ENCODE measurements around the gene HOXB13.
A peak's percentile ranks its signal among the peaks of the same experiment; 100 is the strongest.

The HOXB13 gene

DNA sequence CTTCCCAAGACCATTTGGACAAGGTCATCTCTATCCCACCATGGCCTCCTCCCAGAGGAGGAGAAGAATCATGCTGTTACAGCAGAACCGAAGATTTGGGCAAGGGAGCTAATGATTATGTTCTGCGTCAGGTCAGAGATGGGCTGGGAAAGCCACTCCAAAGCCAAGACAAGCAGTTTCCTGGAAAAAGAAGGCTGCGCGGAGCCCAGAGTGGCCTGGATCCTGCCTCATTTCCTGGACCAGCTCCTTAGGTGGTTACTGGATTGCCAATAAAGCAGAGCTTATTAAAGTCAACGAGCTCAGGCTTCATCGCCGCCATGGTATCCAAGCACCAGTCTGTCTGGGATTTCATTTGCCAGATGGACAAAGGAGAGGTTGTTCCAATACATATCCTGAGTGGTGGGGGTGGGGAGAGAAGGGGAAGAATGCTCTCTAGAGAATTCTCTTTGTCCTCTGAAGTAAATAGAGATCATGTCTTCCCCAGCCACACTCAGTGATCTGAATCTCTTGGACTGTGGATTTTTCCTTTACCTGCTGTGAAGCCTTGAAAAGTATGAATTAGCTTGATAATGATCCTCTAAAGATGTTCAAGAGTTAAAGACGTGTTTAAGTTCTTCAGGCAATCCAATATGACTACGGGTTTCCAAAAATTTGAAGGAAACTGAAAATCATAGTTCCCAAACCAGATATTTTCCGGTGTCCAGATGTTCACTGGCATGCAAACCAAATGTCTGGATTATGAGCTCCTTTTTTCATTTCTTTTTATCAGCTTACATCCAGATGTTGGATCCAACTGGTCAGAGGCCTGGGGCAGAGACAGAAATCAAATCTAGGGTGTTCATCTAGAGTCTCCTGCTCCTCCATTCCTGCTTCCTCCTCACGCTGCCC lies 23.9 kb downstream of the HOXB13 start:
- no peak for DNase-seq

DNA sequence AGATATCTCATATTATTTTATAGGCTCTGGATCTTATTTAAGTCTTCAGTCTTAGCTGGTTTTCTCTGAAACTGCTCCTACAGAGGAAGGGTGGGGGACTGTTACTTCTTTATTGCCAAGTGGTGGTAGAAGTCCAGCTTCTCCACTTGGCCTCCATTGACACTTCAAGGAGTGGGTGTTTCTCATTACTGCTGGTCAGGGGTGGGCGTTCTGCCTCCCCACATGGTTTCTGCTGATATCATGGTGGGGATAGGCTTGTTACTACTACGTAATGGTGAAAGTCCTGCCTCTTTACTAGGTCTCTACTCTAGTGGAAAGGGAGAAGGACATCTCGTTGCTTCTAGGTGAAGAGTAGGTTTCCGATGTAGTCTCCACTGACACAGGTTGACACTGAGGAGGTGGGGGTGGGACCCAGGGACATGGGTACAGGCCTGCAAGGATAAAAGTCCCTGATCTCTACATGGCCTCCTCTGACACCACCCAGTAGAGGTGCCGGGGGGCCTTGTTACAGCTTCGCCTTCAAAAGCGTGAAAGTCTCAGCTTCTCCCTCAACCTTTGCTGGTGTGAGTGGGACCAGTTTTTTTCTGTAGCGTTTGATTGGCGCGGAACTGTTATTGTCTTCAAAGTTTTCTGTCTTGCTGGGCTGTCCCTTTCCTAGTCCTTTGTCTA lies 26.6 kb downstream of the HOXB13 start:
- no peak for DNase-seq

DNA sequence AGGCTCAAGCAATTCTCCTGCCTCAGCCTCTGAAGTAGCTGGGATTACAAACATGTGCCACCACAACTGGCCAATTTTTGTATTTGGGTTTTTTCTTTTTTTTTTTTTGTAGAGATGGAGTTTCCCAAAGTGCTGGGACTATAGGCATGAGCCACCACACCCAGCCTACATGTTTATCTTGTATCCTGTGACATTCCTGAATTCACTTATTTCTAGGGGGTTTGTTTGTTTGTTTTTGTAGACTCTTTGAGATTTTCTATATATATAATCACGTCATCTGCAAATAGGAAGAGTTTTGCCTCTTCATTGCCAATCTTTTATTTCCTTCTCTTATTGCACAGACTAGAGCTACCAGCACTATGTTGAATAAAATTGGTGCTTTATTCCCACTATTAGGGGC lies 35.4 kb downstream of the HOXB13 start:
- no peak for DNase-seq

DNA sequence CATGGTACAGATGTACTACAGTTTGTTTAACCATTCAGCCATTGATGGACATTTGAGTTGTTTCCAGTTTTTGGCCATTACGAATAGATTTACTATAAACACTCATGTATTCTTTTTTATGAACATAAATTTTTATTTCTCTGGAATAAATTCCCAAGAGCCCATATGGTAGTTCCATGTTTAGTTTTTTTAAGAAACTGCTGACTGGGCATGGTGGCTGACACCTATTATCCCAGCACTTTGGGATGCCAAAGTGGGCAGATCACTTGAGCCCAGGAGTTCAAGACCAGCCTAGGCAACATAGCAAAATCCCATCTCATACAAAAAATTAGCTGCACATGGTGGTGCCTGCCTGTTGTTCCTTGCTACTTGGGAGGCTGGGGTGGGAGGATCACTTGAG lies 36.5 kb downstream of the HOXB13 start:
- no peak for DNase-seq

DNA sequence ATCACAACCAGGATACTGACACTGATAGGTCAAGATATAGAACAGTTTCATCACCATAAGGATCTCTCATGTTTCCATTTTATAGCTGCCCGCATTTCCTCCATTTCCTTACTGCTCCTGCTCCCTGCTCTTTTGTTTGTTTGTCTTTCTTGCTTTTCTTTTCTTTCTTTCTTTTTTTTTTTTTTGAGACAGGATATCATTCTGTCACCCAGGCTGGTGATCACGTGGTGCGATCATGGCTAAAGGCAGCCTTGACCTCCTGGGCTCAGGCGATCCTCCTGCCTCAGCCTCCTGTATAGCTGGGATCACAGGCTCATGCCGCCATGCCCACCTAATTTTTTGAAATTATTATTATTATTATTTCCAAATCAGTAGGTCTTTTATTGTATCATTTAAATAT lies 37.9 kb downstream of the HOXB13 start:
- no peak for DNase-seq

DNA sequence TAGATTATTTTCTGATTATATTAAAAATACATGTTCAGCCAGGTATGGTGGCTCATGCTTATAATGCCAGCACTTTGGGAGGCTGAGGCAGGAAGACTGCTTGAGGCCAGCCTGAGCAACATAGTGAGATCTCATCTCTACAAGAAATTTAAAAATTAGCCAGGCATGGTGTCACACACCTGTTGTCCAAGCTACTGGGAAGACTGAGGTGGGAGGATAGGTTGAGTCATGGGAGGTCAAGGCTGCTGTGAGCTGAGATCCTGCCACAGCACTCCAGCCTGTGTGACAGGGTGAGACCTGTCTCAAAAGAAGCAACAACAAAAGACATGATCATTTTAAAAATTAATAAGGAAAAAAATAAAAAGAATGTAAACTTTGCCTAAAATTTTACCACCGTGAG lies 46.9 kb downstream of the HOXB13 start:
- DNase-seq: no peak

DNA sequence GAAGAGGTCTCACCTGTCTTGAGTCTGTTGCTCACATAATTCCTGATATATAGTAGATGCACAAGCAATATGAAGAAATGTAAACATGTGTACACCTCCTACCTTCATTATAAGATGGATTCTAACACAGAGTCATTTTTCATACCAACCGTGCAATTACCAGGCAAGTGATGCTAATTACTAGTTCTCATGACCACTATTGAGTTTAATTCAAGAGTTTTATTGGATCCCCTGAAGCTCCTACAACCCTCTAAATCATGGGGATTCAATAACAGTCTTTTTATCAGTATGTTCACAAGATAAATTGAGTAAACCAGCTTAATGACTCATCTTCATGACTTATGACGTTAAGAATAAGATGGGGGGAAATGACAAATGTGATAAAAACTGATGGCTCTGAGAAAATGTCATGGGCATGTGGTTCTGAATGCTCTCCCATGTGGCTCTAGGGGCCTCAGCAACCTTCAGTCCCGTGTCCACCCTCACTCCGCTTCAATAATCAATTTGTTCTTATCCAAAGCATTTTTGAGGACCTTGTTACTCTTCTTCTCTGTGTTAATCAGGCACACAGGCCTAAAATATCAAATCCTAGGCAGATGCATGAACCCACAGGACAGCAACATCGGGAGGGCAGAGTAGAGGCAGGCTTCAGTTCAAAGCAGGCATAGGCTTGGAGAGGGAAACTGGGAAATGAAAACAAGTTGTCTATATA lies 49.0 kb downstream of the HOXB13 start:
- no peak for DNase-seq

DNA sequence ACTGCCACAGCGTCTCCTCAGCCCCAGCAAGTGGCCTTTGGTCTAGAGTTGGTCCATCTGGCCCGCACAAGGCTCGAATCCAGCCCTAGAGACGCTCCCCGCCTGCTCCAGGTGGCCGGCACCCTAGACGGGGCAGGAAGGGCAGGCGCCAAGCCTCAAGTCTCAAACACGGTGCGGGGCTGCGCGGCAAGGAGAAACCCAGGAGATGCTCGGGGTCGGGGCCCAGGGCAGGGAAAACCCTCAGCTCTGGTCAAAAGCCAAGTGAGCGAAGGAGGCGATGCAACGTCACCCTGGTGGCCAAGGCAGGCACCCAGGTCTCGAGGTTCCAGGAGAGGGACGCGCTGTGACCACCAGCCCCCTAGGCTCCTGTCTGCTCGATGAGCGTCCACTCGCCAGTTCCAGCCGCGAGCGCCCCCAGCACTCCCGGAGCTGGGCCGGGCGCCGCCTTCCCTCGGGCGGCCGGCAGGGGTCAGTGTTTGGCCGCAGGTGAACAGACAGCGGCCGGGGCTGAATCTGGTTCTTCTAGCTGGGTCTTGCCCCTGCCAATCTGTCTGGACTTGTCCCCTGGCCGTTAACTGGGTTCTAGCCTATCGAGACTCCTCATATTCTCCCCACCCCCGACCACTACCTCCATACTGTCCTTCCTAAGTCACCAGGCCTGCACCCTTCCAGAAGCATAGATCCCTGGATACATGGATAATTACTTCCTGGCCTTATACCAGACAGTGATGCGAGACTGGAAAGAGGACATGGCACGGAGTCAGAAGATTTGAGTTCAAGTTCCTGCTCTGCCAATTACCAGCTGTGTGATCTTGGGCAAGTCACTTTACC lies 50.2 kb downstream of the HOXB13 start:
- peak; percentile 79 for DNase-seq

DNA sequence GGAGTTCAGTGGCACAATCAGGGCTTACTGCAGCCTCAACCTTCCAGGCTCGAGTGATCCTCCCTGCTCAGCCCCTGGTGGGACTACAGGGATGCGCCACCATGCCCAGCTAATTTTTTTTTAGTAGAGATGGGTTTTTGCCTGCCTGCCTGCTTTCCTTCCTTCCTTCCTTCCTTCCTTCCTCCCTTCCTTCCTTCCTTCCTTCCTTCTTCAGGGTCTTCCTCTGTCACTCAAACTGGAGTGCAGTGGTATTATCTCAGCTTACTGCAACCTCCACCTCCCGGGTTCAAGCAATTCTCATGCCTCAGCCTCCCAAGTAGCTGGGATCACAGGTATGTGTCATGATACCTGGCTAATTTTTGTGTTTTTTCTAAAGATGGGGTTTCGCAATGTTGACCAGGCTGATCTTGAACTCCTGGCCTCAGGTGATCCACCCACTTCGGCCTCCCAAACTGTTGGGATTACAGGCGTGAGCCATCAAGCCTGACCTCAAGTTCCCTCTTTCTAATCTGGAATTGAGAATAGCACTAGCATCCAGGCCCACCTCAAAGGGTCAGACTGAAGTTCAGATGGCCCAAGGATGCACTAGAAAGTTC lies 51.5 kb downstream of the HOXB13 start:
- DNase-seq: no peak

Data from activated CD4-positive, alpha-beta T cell treated with anti-CD3 and anti-CD28 coated beads for 48 hours (primary cell).